IPS-18c (cell line): ENCODE measurements around the gene PLEKHA1.

Experiments used
- H3K4me3 ChIP-seq: 2 replicates; pipeline ENCODE4 v1.7.0; 2013; ENCODE audit warnings: low read depth, mild to moderate bottlenecking, low read length, moderate library complexity; ENCODE audit not compliant: insufficient read depth
- H3K9me3 ChIP-seq: one replicate; pipeline ENCODE4 v1.6.1; 2013; ENCODE audit warnings: mild to moderate bottlenecking, low read length, moderate library complexity; ENCODE audit not compliant: control insufficient read depth, insufficient read depth

PLEKHA1 gene

DNA sequence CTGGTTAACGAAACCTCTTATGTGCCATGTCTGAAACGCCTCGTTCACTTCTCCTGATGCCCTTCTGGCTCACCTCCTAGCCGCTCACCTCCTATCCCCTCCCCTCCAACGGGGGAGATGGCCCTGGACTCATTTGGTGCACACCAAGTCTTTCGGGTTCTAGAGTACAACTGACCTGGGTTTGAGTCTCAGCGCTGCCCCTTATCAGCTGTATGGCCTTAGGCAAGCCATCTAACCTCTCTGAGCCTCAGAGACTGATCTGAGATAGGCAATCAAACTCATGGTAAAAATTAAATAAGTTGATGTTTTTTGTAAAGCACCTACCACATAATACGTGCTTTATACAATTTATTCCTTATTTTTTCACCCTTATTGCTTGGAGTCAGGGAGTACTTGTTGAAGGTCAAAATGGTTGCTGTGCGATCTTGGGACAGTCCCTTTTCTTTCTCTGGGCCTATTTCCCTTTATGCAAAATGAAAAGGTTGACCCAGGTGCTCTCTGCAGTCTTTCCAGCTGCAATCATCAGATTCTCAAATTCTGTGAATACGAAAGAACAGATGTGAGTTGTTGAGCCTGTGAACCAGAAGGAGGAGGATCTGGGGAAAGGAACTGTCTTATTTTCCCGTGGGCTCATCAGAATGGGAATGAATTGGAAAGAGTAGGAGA, 31.2 kb upstream of the PLEKHA1 start:
- H3K4me3 ChIP-seq: no peak overlapping the region
- peaks cover 5% of the 10 kb centered on the region for H3K9me3 ChIP-seq

DNA sequence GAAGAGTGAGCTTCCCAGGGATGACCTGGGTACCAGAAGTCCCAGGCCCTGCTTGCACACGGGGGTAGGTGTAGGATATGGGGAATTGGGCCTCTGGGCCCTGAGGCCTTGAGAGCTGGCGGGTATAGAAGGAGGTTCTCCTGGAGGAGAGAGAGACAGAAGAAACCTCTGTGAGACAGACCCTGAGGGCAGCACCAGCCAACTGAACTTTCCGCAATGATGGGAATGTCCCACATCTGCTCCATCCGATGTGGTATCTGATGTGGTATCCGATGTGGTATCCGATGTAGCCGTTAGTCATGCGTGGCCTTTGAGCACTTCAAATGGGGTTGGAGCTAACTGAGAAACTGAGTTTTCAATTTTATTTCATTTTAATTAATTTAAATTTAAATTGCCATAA, 30.6 kb upstream of the PLEKHA1 start:
- peaks cover 5% of the 10 kb centered on the region for H3K9me3 ChIP-seq
- no peak overlapping the region for H3K4me3 ChIP-seq

DNA sequence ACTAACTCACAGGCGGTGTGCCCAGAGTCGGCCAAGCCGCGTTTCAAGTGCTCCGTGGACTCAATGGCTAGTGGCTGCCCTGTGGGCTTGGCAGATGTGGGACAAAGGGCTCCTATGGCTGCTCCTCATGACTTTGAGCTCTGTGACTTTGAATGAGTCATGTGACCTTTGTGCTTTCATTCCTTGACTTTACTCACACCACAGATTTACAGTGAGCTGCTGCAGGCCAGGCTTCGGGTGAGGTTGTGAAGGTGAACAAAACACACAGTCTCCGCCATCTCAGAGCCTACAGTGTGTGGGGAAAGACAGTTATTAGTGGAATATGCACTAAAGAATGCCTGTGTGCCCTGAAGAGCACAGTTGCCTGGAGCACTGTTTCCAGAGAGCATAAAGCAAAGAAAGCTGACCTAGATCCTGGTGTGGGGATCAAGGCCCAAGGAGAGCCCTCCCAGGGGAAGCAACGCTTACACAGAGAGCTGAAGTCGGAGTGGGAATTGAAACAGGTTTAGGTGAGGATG, 29.7 kb upstream of the PLEKHA1 start:
- H3K4me3 ChIP-seq: no peak overlapping the region
- H3K9me3 ChIP-seq: peaks cover 5% of the 10 kb centered on the region

DNA sequence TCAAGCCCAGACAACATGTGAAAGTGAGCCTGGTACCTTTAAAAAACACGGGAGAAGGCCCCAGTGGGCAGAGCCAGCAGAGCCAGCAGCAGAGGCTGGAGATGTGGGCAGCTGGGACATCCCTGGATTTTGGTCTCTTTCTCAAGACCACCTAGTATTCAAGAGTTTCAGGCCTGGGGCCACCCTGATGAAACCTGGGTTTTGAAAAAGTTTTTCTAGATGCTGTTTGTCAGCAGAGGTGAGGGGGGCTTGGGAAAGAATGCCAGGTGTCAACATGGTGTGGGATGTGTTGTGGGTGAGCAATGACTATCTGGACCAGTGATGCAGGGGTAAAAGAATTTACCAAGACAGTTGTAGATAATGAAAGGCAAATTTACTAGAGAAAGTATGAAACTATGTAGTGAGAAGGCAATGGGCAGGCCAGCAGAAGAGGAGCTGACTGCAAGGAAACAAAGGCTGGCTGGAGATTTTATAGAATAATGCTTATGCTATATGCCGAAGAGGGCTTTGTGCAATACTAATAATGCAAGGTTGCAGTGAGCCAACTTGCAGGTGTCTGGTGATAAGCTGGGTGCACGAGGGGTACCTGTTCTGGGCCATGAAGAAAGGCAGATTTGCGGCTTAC, 28.1 kb upstream of the PLEKHA1 start:
- H3K9me3 ChIP-seq: peaks cover 7% of the 10 kb centered on the region
- H3K4me3 ChIP-seq: no peak overlapping the region

DNA sequence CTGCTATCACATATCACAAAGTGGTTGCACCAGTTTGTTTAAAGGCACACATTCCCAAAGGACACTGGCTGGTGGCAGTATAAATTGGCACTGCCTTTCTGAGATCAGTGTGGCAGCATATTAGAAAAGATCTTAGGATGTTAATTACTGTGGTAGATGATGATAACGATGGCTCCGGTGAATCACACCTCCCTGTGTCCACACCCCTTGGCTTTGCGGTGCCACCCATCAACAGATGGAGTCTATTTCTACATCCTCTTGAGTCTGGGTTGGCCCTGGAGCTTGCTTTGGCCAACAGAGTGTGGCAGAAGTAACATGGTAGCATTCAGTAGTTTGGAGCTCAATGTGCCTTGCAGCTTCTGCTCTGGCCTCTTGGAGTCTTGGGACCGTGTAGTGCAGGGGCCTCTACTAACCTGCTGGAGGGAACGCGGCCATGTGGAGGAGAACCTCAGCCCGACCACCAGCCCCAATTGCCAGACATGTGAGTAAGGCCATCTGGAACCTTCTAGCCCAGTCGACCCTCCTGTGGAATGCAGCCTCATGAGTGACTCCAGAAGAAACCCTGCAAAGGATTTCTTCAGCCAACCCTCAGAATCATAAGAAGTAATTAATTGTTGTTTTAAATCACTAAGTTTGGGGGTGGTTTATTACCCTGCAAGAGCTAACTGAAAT, 27.2 kb upstream of the PLEKHA1 start:
- peaks cover 7% of the 10 kb centered on the region for H3K9me3 ChIP-seq
- H3K4me3 ChIP-seq: no peak overlapping the region

DNA sequence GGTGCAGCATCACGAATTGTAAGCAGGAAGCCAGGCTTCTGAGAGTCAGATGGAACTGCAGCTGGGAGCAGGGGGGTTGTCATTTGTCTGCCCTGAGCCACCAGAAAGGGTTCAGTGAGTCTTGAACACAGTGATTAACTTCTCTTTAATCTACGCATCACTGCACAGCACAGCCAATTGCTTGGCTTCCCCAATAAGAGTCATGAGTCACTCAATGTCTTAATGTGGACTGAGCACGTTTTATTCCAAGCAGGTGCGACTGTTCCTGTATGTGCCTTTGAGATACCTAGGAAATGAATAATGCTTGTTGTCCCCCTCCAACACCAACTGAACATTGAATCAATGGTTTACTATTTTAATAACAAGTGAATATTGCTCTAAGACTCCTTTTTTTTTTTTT, 26.0 kb upstream of the PLEKHA1 start:
- H3K4me3 ChIP-seq: no peak overlapping the region
- peaks cover 7% of the 10 kb centered on the region for H3K9me3 ChIP-seq

DNA sequence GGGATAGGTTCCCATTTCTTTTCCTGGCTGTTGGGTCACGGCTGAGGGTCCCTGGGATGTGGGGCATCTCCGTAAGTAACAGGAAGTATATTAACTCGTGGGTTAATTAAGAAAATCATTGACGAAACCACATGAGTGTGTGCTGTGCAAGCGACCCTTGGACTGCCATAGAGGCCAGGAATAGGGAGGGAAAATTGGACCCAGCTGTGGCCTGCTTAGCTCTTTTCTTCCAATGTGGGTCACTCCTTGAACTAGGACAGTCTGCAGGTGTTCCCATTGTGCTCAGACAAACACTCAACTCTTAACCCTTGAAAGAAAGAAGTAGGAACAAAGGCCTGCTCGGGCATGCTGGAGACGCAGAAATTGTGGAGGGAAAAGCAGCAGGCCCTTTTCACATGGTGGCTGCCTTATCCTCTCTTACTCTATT, 25.6 kb upstream of the PLEKHA1 start:
- H3K4me3 ChIP-seq: no peak overlapping the region
- H3K9me3 ChIP-seq: peaks cover 7% of the 10 kb centered on the region

DNA sequence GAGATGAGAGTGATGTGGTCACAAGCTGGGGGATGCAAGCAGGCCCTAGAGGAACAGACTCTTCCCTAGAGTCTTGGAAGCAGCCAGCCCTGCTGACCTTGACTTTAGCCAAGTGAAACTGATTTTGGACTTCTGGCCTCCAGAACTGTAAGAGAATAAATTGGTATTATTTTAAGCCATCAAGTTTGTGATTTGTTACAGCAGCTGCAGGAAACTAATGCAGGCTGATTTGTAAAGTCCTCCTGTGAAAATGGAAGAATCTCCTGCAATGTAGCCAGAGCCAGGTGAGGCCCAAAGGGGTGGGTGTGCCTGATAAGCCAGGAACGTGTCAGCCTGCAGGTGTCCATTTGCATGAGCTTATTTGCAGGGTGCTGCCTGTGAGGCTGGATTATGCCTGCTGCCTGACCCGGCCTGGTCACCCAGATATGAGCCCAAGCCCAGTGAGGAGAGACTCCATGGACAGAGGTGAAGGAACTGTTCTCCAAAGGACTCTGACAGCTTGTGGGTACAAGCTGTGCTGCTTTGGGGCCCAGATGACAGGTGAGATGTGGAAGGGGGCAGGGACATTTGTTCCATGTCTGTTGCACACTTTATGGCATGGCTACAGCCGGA, 24.6 kb upstream of the PLEKHA1 start:
- H3K4me3 ChIP-seq: no peak overlapping the region
- H3K9me3 ChIP-seq: peaks cover 7% of the 10 kb centered on the region

DNA sequence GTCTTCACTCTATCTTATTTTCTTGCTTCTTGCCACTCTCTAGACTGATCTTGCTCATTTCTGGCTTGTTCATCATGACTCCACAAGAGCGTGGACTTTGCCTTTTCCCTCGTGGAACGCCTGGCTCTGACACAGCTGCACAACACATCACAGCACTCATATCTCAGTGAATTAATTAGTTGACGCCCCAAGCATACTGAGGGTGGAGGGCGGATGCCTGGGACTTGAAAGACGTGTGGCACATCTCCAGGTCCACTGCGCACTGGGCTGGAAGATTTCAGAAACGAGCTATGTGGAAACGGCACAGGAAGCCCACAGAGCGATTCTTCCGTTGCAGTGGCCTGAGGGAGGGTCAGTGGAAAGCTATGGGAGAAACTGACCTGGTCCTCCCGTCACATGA, 23.6 kb upstream of the PLEKHA1 start:
- Histone ChIP-seq H3K9me3 (peaks cover 7% of the 10 kb centered on the region), H3K4me3 (no peak overlapping the region)

DNA sequence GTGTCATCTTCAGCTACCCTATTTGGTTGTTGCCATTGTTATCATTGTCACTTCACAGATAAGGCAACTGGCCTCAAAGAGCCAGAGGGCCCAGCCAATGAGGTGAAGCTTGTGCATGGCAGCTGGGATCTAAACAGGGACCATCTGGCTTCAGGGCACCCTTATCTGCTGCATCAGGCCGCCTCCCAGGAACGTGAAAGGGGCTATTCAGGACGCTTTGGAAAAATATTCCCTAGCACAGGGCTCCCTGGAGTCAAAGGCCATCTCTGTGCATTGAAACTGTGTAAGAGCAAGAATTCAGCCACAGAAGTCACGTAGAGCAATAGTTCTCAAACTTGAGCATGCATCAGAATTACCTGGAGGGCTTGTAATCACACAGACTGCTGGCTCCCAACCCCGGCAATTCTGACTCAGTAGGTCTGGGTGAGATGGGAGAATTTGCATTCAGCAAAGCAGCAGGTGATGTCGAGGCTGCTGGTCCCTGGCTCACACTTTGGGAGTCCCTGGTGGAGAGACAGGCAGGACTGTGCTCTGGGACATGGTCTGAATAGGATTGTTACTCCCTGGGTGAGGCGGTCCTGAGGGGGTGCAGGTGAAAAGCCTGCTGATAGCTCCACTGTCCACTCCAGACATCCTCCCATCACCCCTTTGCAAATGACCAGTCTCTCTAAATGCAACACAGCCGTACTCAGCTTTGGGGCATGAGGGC, 21.5 kb upstream of the PLEKHA1 start:
- H3K9me3 ChIP-seq: peaks cover 2% of the 10 kb centered on the region
- no peak overlapping the region for H3K4me3 ChIP-seq

DNA sequence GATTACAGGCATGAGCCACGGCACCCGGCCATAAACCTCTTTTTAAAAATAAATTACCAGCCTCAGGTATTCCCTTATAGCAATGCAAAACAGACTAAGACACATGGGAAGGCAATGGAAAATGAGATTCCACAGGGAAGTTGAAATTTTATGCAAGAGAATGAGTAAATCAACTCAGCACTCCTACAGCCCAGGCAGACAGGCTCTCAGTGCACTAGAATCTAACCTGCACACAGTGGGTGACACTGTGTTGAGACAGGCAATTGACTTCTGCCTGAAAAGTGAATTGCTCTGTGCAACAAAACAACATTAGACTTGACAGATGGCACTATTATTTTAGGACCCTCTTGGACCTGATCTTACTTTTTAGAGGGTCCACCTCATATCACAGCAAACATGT, 20.1 kb upstream of the PLEKHA1 start:
- H3K4me3 ChIP-seq: no peak overlapping the region
- H3K9me3 ChIP-seq: peaks cover 2% of the 10 kb centered on the region

DNA sequence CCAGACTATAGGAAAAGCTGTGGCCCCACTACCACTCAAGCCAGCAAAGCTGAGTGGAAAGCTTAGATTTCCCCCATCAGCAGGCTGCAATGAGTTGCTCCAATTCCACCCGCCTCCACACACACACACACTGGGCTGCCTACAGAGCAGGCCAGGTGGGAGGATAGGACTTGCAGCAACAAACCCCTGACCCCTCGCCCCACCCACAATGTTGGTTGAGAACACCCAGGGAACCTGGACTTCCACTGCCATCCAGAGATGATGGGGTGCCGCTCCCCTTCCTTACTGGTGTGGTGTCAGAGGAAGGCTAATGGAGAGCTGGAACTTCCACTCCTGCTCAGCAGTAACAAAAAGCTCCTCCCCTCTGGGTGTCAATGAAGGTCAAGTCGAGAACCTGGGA, 16.8 kb upstream of the PLEKHA1 start:
- no peaks in the 10 kb centered on the region for H3K9me3 ChIP-seq
- no peak overlapping the region for H3K4me3 ChIP-seq

DNA sequence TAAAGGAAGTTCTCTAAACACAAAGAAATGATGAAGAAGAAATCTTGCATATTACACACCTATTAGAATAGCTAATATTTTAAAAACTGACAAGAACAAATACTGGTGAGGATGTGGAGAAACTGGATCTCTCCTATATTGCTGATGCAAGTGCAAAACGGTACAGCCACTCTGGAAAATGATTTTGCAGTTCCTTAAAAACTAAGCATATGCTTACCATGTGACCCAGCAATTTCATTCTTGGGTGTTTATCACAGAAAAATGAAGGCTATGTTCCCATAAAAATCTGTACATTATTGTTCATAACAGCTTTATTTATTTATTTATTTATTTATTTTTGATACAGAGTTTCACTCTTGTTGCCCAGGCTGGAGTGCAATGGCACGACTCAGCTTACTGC, 14.9 kb upstream of the PLEKHA1 start:
- Histone ChIP-seq H3K4me3 (no peak overlapping the region), H3K9me3 (no peaks in the 10 kb centered on the region)

DNA sequence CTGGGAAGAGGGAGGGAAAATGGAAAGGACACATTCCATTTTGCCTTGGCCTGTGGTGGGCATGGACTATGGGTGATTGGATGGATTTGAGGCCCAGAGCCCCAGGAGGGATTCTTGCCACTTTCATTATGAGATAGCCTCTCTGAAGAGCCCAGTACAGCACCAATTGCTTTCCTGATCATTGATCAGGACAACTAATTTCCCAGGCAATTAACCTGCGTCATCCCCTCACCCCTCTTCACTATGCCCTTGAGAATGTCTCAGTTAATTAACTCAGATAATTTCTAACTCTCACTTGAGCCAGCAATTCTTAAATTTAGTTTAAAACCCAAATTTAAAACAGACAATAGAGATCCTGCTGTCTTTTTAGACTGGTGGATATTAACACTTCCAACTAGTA, 13.5 kb upstream of the PLEKHA1 start:
- Histone ChIP-seq H3K4me3 (no peak overlapping the region), H3K9me3 (no peaks in the 10 kb centered on the region)

DNA sequence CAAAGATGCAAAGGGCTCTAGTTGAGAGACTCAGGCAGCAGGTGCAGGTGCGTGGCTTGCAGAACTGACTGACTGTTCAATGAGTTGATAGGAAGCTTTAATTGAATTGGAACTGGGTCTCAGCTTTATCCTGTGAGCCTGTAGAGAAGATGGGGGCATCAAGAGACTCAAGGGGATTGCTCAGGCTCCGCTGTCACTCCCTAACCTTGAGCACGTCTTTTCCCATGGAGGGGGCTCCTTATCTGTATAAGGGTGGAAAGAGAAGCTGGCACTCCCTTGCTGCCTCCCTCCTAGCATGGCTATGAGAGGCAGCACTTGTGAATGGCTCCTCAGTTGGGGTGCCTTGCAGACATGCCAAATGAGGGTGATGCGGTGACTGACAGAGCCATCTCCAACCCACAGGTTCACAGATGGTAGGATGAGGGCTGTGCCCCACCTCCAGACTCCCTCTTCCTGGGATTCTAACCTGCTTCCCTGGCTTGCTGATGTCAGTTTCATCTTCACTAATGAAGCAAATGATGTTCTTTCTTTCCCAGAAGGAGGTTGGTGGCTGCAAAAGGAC, 12.4 kb upstream of the PLEKHA1 start:
- Histone ChIP-seq H3K9me3 (peaks cover 4% of the 10 kb centered on the region), H3K4me3 (no peak overlapping the region)

DNA sequence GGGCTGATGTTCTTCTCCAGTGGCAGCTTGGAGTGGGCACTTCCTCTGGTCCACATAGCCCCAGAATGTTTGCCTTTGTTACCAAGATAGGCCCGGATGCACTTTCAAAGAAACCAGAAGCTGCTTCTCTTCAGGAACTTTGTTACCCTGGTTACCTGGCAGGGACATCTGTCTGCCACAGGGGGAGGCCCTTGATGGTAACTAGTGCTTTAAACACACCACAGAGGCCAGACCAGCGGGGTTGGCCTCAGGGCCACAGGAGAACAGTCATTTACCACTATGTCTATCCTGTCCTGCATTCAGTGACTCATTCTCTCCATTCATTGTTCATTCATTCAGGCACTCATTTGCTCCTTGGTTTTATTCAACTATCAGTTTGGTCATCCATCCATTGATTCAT, 11.9 kb upstream of the PLEKHA1 start:
- peaks cover 6% of the 10 kb centered on the region for H3K9me3 ChIP-seq
- no peak overlapping the region for H3K4me3 ChIP-seq

DNA sequence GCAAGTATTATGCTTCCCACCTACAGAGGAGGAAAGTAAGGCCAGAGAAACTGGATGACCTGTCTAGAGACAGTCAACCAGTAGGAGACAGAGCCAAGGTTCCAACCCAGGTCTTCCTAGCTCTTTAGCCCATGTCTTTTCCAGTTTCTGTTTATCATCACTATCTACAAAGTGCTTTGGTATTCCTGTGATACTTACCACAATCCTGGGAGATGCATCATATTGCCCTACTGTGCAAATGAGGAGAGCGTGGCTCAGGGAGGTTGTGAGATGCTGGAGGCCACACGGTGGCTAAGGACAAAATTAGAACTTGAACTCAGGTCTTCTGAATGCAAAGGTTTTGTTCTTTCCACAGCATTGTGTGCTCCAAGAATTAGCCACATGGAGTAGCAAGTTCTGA, 11.2 kb upstream of the PLEKHA1 start:
- H3K9me3 ChIP-seq: peaks cover 6% of the 10 kb centered on the region
- H3K4me3 ChIP-seq: no peak overlapping the region
